ENCODE measurements around the gene ANKRD50. TPM values are rescaled to one million over a fixed set of nuclear protein-coding genes. Genes with fewer than 3 reads are reported as not detected.

The ANKRD50 gene
- total and polyA plus RNA-seq, 12 donors: 1.4 to 23.9 (median 9.5) TPM

DNA sequence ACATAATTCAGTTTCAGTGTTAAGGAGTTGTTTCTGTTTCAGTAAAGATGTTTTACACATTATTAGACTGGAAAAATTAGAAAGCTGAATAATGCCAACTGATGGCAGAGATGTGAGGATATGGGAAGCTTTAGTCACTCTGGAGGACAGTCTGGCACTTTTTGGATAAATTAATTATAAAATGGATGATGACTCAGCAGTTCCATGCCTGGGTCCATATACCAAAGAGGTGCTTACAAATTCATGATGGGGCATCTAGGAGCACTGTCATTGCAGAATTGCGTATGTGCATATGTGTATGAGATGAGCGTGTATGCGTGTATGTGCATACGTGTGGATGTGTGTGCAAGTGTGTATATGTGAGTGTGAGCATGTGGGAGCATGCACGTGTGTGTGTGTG lies 31.2 kb upstream of the ANKRD50 start:
- Histone ChIP-seq H3K4me1 (replicated peaks in 1 of 2) (no peaks in the 10 kb centered on the region), H3K27ac (no peak overlapping the region), H3K36me3 (replicated peaks in 1 of 2) (no peaks in the 10 kb centered on the region), H3K27me3 (no peaks in the 10 kb centered on the region), H3K4me3 (no peak overlapping the region), H3K9me3 (replicated peaks in 1 of 3) (no peaks in the 10 kb centered on the region)
- intact Hi-C loops (cut with DNase I): no loop called here
- 80 to 84% (median 81%) methylated on average over 5 of the region's 5 CpGs for WGBS, 4 donors
- TF ChIP-seq, protein P1, sequence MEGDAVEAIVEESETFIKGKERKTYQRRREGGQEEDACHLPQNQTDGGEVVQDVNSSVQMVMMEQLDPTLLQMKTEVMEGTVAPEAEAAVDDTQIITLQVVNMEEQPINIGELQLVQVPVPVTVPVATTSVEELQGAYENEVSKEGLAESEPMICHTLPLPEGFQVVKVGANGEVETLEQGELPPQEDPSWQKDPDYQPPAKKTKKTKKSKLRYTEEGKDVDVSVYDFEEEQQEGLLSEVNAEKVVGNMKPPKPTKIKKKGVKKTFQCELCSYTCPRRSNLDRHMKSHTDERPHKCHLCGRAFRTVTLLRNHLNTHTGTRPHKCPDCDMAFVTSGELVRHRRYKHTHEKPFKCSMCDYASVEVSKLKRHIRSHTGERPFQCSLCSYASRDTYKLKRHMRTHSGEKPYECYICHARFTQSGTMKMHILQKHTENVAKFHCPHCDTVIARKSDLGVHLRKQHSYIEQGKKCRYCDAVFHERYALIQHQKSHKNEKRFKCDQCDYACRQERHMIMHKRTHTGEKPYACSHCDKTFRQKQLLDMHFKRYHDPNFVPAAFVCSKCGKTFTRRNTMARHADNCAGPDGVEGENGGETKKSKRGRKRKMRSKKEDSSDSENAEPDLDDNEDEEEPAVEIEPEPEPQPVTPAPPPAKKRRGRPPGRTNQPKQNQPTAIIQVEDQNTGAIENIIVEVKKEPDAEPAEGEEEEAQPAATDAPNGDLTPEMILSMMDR (IDR thresholded peaks at IDR 0.05): no peak
- no peak for TF ChIP-seq POLR2A (IDR thresholded peaks at IDR 0.05)
- no peak for DNase-seq

- H3K36me3 ChIP-seq (replicated peaks in 1 of 2): no peaks in the 10 kb centered on the region
- TF ChIP-seq, protein P1 (IDR thresholded peaks at IDR 0.05): no peak
- TF ChIP-seq POLR2A (IDR thresholded peaks at IDR 0.05): no peak
- WGBS, 4 donors: 62 to 84% (median 76%) methylated on average over 1 of the region's 1 CpG
- H3K27ac ChIP-seq: no peak overlapping the region
- no peak for DNase-seq
- no peaks in the 10 kb centered on the region for H3K9me3 ChIP-seq (replicated peaks in 1 of 3)
- H3K4me1 ChIP-seq (replicated peaks in 1 of 2): no peaks in the 10 kb centered on the region
- no peaks in the 10 kb centered on the region for H3K27me3 ChIP-seq
- intact Hi-C loops (cut with DNase I): no loop called here
- no peak overlapping the region for H3K4me3 ChIP-seq
Observed at GRCh38 chr4:124740501-124740900, 28.0 kb upstream of the ANKRD50 start.

GRCh38 chr4:124738994-124739393 lies 26.5 kb upstream of the ANKRD50 start:
- TF ChIP-seq POLR2A (IDR thresholded peaks at IDR 0.05): no peak
- TF ChIP-seq, protein P1 (IDR thresholded peaks at IDR 0.05): no peak
- H3K36me3 ChIP-seq (replicated peaks in 1 of 2): no peaks in the 10 kb centered on the region
- H3K4me3 ChIP-seq: no peak overlapping the region
- no peaks in the 10 kb centered on the region for H3K4me1 ChIP-seq (replicated peaks in 1 of 2)
- no peaks in the 10 kb centered on the region for H3K9me3 ChIP-seq (replicated peaks in 1 of 3)
- DNase-seq: no peak
- no peak overlapping the region for H3K27ac ChIP-seq
- H3K27me3 ChIP-seq: no peaks in the 10 kb centered on the region
- intact Hi-C loops (cut with DNase I): no loop called here

DNA sequence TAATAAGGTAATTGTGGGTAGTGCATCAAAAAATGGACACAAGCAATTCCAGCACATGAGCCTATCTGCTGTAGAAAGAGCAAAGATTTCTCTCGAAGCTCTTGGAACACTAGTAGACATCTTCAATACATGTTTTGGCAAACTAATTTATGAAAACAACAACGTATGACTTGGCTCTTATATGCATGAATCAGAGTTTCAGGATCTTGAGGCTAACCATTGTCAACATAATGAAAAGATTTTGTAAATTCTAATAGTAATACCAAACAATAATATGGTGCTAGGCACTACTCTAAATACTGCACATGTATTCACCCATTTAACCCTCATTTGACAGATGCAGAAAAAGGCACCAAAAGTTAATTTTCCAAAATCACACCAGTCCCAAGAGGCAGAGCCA lies 25.1 kb upstream of the ANKRD50 start:
- Histone ChIP-seq H3K9me3 (replicated peaks in 1 of 3) (no peaks in the 10 kb centered on the region), H3K4me3 (no peak overlapping the region), H3K36me3 (replicated peaks in 1 of 2) (no peaks in the 10 kb centered on the region), H3K27ac (no peak overlapping the region), H3K27me3 (no peaks in the 10 kb centered on the region), H3K4me1 (replicated peaks in 1 of 2) (no peaks in the 10 kb centered on the region)
- DNase-seq: no peak
- 60 to 71% (median 68%) methylated on average over 2 of the region's 2 CpGs for WGBS, 4 donors
- no peak for TF ChIP-seq POLR2A (IDR thresholded peaks at IDR 0.05)
- TF ChIP-seq, protein P1 (IDR thresholded peaks at IDR 0.05): no peak
- intact Hi-C loops (cut with DNase I): no loop called here
